HepG2 (cell line): ENCODE results near the gene ULK3. TPM values are rescaled to one million over a fixed set of nuclear protein-coding genes. Genes with fewer than 3 reads are reported as not detected.

Source experiments
- ARID2 ChIP-seq: sonication (generic); formaldehyde crosslinking; IDR thresholded peaks from 2 replicates; pipeline ENCODE4 v1.8.1; 2022; ENCODE audit warnings: mild to moderate bottlenecking, missing genetic modification reagents, borderline replicate concordance
- ELF4 ChIP-seq: sonication (generic); formaldehyde crosslinking; IDR thresholded peaks from 2 replicates; pipeline ENCODE4 v1.5.0; 2020; ENCODE audit warnings: missing genetic modification reagents, mild to moderate bottlenecking, moderate library complexity, borderline replicate concordance
- FOXO1 ChIP-seq: sonication (generic); formaldehyde crosslinking; IDR thresholded peaks from 2 replicates; pipeline ENCODE4 v1.4.0; 2020; ENCODE audit warnings: missing genetic modification reagents
- KLF12 ChIP-seq: sonication (generic); formaldehyde crosslinking; IDR thresholded peaks from 2 replicates; pipeline ENCODE4 v1.4.0; 2020; ENCODE audit warnings: missing genetic modification reagents, borderline replicate concordance
- NR1H2 ChIP-seq: sonication (generic); formaldehyde crosslinking; IDR thresholded peaks from 2 replicates; pipeline ENCODE4 v1.8.1; 2022; ENCODE audit warnings: low read depth, missing genetic modification reagents, borderline replicate concordance
- RORA ChIP-seq: sonication (generic); formaldehyde crosslinking; IDR thresholded peaks from 2 replicates; pipeline ENCODE4 v1.5.0; 2020; ENCODE audit warnings: mild to moderate bottlenecking, missing genetic modification reagents, moderate library complexity
- SKI ChIP-seq: fragments of 450-650 bp; IDR thresholded peaks from one replicate; pipeline ENCODE4 v1.6.1; 2018; ENCODE audit warnings: mild to moderate bottlenecking; ENCODE audit not compliant: partially characterized antibody
- YEATS4 ChIP-seq: sonication (generic); formaldehyde crosslinking; IDR thresholded peaks from 2 replicates; pipeline ENCODE4 v1.4.0; 2020; ENCODE audit warnings: missing genetic modification reagents, borderline replicate concordance
- ZFP1 ChIP-seq: IDR thresholded peaks from 2 replicates; pipeline ENCODE4 v1.6.1; 2016
- ZKSCAN1 ChIP-seq: fragments of 150-350 bp; IDR thresholded peaks from 2 replicates; pipeline ENCODE4 v1.6.1; 2014; ENCODE audit warnings: low read length
- ZNF230 ChIP-seq: sonication (generic); formaldehyde crosslinking; IDR thresholded peaks from 2 replicates; pipeline ENCODE4 v1.4.0; 2020; ENCODE audit warnings: mild to moderate bottlenecking, missing genetic modification reagents
- ZNF30 ChIP-seq: sonication (generic); formaldehyde crosslinking; IDR thresholded peaks from 2 replicates; pipeline ENCODE4 v1.5.0; 2020; ENCODE audit warnings: mild to moderate bottlenecking, missing genetic modification reagents
- ZNF567 ChIP-seq: sonication (generic); formaldehyde crosslinking; IDR thresholded peaks from 2 replicates; pipeline ENCODE4 v1.8.1; 2023; ENCODE audit warnings: mild to moderate bottlenecking, missing genetic modification reagents, borderline replicate concordance
- polyA plus RNA-seq, 8 experiments: library from polyadenylated mRNA; depleted of rRNA in 3 of 8; stranded (reverse) in 7 of 8; unstranded in 1 of 8; fragments of >200 nt; fragmentation: Illumina TruSeq in 4 of 8; extraction: Trizol in 4 of 8; gene quantifications; 2 replicates each; pipeline versions ENCODE4 v1.2.1 to v1.2.3, GENCODE V29; 2011 to 2016; ENCODE audit warnings: low read depth in 4 of 8, missing spikeins in 1 of 8, mixed read lengths in 1 of 8; ENCODE audit not compliant: insufficient read depth in 1 of 8
- total RNA-seq, 5 experiments: library from RNA; depleted of rRNA; stranded (reverse); fragments of >200 nt; fragmentation: Illumina TruSeq; extraction: Trizol; gene quantifications; 2 replicates each; pipeline ENCODE4 v1.2.3, GENCODE V29; 2016; ENCODE audit warnings: low read depth in 1 of 5
- TF ChIP-seq, protein P1 (sequence below): sonication (generic); formaldehyde crosslinking; IDR thresholded peaks from 2 replicates; pipeline ENCODE4 v1.4.0; 2020; ENCODE audit warnings: missing genetic modification reagents, borderline replicate concordance
- TF ChIP-seq, protein P2 (sequence below): sonication (generic); formaldehyde crosslinking; IDR thresholded peaks from 2 replicates; pipeline ENCODE4 v1.4.0; 2020; ENCODE audit warnings: missing genetic modification reagents
- TF ChIP-seq, protein P3 (sequence below): sonication (generic); formaldehyde crosslinking; IDR thresholded peaks from 2 replicates; pipeline ENCODE4 v1.5.0; 2020; ENCODE audit warnings: mild to moderate bottlenecking, missing genetic modification reagents, borderline replicate concordance
- TF ChIP-seq, protein P4 (sequence below): IDR thresholded peaks from 2 replicates; pipeline ENCODE4 v1.6.1; 2018; ENCODE audit warnings: missing genetic modification reagents
- TF ChIP-seq, protein P5 (sequence below): sonication (generic); formaldehyde crosslinking; IDR thresholded peaks from 2 replicates; pipeline ENCODE4 v1.4.0; 2020; ENCODE audit warnings: missing genetic modification reagents

The ULK3 gene
- total and polyA plus RNA-seq, 2 of the 13 experiments (the other 11 are each of a cell fraction or from before 2014, with no cell fraction given): 15.2 to 23.7 TPM

DNA sequence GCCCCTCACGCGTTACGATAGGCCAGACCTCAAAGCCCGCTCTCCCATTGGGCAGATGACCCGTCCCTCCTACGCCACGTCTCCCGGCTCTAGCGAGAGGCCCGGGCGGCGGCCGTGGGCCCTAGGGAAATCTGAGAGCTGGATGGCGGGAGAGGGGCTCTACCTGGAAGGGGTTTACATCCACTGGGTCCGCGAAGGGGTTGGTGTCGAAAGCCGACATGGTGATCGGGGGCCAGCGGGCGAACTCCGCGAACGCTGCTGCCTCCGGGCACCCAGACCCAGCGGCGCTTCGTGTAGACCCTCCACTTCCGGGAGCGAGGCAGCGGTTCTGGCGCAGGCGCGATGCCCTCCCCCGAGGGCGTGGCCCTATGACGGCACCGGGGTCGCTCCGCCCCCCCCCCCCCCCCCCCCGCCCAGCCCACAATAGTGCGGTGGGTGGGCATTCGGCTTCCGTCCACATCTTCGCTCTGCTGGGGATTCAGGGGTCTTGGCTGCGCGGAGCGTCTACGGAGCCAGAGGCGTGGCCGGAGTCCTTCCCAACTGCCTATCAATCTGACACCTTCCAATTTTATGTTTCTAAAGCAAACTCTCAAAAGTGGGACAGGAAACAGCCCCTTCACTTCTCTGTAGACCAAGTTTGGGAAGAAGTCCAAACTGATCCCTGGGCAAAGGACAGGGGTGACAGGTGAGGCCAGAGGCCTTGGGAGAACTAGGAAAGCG lies 30.2 kb upstream of the ULK3 start, which contains the start of gene SCAMP2 (continued):
- TF ChIP-seq, protein P1, sequence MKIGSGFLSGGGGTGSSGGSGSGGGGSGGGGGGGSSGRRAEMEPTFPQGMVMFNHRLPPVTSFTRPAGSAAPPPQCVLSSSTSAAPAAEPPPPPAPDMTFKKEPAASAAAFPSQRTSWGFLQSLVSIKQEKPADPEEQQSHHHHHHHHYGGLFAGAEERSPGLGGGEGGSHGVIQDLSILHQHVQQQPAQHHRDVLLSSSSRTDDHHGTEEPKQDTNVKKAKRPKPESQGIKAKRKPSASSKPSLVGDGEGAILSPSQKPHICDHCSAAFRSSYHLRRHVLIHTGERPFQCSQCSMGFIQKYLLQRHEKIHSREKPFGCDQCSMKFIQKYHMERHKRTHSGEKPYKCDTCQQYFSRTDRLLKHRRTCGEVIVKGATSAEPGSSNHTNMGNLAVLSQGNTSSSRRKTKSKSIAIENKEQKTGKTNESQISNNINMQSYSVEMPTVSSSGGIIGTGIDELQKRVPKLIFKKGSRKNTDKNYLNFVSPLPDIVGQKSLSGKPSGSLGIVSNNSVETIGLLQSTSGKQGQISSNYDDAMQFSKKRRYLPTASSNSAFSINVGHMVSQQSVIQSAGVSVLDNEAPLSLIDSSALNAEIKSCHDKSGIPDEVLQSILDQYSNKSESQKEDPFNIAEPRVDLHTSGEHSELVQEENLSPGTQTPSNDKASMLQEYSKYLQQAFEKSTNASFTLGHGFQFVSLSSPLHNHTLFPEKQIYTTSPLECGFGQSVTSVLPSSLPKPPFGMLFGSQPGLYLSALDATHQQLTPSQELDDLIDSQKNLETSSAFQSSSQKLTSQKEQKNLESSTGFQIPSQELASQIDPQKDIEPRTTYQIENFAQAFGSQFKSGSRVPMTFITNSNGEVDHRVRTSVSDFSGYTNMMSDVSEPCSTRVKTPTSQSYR (CRISPR knock-in tag): no peak
- TF ChIP-seq ZKSCAN1: no peak
- TF ChIP-seq ZNF230 (CRISPR knock-in tag): no peak
- 0 out of 2 replicates have a peak, but pooled peaks have one; percentile 5 for TF ChIP-seq FOXO1 (CRISPR knock-in tag)
- no peak for TF ChIP-seq NR1H2 (CRISPR knock-in tag)
- no peak for TF ChIP-seq RORA (CRISPR knock-in tag)
- TF ChIP-seq, protein P2, sequence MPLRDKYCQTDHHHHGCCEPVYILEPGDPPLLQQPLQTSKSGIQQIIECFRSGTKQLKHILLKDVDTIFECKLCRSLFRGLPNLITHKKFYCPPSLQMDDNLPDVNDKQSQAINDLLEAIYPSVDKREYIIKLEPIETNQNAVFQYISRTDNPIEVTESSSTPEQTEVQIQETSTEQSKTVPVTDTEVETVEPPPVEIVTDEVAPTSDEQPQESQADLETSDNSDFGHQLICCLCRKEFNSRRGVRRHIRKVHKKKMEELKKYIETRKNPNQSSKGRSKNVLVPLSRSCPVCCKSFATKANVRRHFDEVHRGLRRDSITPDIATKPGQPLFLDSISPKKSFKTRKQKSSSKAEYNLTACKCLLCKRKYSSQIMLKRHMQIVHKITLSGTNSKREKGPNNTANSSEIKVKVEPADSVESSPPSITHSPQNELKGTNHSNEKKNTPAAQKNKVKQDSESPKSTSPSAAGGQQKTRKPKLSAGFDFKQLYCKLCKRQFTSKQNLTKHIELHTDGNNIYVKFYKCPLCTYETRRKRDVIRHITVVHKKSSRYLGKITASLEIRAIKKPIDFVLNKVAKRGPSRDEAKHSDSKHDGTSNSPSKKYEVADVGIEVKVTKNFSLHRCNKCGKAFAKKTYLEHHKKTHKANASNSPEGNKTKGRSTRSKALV (CRISPR knock-in tag): no peak
- TF ChIP-seq, protein P3, sequence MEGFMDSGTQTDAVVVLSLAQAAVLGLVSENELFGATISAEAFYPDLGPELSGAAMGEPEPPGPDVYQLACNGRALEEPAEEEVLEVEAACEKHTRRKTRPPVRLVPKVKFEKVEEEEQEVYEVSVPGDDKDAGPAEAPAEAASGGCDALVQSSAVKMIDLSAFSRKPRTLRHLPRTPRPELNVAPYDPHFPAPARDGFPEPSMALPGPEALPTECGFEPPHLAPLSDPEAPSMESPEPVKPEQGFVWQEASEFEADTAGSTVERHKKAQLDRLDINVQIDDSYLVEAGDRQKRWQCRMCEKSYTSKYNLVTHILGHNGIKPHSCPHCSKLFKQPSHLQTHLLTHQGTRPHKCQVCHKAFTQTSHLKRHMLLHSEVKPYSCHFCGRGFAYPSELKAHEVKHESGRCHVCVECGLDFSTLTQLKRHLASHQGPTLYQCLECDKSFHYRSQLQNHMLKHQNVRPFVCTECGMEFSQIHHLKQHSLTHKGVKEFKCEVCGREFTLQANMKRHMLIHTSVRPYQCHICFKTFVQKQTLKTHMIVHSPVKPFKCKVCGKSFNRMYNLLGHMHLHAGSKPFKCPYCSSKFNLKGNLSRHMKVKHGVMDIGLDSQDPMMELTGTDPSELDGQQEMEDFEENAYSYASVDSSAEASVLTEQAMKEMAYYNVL (CRISPR knock-in tag): no peak
- TF ChIP-seq, protein P4, sequence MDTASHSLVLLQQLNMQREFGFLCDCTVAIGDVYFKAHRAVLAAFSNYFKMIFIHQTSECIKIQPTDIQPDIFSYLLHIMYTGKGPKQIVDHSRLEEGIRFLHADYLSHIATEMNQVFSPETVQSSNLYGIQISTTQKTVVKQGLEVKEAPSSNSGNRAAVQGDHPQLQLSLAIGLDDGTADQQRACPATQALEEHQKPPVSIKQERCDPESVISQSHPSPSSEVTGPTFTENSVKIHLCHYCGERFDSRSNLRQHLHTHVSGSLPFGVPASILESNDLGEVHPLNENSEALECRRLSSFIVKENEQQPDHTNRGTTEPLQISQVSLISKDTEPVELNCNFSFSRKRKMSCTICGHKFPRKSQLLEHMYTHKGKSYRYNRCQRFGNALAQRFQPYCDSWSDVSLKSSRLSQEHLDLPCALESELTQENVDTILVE (CRISPR knock-in tag): no peak
- no peak for TF ChIP-seq ARID2 (CRISPR knock-in tag)
- TF ChIP-seq ELF4 (CRISPR knock-in tag): peak; percentile 66; the same call in 1 of the 2 replicates
- TF ChIP-seq SKI: no peak
- TF ChIP-seq YEATS4: peak; percentile 83
- TF ChIP-seq ZNF567: no peak; the same call in 1 of the 2 replicates
- TF ChIP-seq KLF12 (CRISPR knock-in tag): 0 out of 2 replicates have a peak, but pooled peaks have one; percentile 51
- TF ChIP-seq ZNF30 (CRISPR knock-in tag): no peak
- TF ChIP-seq ZFP1: no peak
- TF ChIP-seq, protein P5, sequence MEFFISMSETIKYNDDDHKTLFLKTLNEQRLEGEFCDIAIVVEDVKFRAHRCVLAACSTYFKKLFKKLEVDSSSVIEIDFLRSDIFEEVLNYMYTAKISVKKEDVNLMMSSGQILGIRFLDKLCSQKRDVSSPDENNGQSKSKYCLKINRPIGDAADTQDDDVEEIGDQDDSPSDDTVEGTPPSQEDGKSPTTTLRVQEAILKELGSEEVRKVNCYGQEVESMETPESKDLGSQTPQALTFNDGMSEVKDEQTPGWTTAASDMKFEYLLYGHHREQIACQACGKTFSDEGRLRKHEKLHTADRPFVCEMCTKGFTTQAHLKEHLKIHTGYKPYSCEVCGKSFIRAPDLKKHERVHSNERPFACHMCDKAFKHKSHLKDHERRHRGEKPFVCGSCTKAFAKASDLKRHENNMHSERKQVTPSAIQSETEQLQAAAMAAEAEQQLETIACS (CRISPR knock-in tag): 0 out of 2 replicates have a peak, but pooled peaks have one; percentile 29
